Stimulated activated CD4-positive, alpha-beta T cell treated with anti-CD3 and anti-CD28 coated beads, Interleukin-2, amount 100 ng/mL, for 4 hours (primary cell): Measurements from ENCODE around the gene PRTN3.

Experiments
- DNase-seq: peaks from one replicate; pipeline ENCODE4 v3.0.0-alpha.2; 2020; ENCODE audit warnings: low read depth

Gene PRTN3

GRCh38 chr19:803686-804418 is 36.9 kb upstream of the PRTN3 start:
- no peak for DNase-seq

GRCh38 chr19:804419-805165 is 36.2 kb upstream of the PRTN3 start:
- no peak for DNase-seq

GRCh38 chr19:805166-805551 is 35.6 kb upstream of the PRTN3 start:
- no peak for DNase-seq

- DNase-seq, result no peak
Observed at GRCh38 chr19:805600-806550, 34.9 kb upstream of the PRTN3 start.

DNA sequence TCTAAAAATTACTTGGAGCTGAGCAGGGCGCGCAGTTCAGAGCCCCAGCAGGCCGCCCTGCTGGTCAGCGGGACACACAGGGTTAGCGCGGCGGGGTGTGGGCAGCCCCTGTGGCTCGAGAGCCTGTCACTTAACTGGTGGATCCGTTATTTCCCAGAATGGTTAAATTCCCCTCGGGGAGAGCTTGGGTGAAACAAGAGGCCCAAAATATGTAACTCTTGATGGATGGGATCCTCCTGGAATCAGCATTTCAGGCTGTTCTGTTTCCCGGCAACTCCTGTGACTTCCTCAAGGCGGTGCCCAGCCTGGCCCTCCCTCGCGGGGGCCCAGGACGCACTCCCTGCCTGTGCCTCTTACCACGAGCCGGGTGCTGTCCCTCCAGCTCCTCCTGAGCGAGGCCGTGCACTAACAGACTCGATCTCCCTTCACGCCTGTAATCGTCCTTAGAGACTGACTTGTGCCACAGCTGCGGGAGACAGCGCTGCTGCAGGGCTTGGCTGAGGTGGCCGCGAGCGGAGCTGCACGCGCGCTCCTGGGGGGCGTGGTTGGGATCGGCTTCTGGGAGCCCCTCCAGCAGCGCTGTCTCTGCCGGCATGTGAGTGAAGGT is 33.9 kb upstream of the PRTN3 start:
- no peak for DNase-seq

- no peak for DNase-seq
Observed at GRCh38 chr19:807627-808422, 33.0 kb upstream of the PRTN3 start.

DNA sequence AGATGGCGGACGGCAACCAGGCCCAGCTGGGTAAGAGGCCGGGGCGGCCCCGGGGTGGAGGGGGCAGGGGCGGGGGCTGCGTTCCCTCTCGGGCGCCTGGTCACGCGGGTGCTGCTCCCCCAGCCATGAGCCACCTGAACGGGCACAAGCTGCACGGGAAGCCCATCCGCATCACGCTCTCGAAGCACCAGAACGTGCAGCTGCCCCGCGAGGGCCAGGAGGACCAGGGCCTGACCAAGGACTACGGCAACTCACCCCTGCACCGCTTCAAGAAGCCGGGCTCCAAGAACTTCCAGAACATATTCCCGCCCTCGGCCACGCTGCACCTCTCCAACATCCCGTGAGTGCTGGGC is 32.4 kb upstream of the PRTN3 start:
- no peak for DNase-seq

GRCh38 chr19:810077-810855 is 30.5 kb upstream of the PRTN3 start:
- no peak for DNase-seq

DNA sequence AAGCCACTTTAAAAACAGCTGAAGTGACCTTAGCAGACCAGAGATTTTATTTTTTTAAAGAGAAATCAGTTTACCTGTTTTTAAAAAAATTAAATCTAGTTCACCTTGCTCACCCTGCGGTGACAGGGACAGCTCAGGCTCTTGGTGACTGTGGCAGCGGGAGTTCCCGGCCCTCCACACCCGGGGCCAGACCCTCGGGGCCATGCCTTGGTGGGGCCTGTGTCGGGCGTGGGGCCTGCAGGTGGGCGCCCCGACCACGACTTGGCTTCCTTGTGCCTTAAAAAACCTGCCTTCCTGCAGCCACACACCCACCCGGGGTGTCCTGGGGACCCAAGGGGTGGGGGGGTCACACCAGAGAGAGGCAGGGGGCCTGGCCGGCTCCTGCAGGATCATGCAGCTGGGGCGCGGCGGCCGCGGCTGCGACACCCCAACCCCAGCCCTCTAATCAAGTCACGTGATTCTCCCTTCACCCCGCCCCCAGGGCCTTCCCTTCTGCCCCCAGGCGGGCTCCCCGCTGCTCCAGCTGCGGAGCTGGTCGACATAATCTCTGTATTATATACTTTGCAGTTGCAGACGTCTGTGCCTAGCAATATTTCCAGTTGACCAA is 29.8 kb upstream of the PRTN3 start:
- no peak for DNase-seq

GRCh38 chr19:811506-812048 is 29.2 kb upstream of the PRTN3 start:
- DNase-seq, result no peak

DNA sequence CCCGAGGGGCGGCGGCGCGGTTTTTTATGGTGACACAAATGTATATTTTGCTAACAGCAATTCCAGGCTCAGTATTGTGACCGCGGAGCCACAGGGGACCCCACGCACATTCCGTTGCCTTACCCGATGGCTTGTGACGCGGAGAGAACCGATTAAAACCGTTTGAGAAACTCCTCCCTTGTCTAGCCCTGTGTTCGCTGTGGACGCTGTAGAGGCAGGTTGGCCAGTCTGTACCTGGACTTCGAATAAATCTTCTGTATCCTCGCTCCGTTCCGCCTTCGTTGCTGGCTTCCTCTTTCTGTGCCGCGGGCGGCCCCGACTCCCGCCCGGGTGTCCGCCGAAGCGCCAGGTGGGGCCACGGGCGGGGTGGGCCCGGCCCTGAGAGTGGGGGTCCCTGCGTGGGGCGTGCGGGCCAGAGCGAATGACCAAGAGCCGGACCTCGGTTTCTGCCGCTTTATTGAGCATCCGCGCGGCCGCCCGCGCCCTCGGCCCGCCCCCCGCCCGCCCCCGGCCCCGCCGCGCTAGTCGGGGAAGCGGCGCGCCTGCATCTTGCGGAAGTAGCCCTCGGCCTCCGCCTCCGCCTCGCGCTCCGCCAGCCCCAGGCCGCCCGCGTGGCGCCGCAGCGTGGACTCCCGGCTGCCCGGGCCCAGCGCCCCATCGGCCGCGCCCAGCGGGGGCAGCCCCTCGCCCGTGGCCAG is 28.6 kb upstream of the PRTN3 start:
- no peak for DNase-seq

DNA sequence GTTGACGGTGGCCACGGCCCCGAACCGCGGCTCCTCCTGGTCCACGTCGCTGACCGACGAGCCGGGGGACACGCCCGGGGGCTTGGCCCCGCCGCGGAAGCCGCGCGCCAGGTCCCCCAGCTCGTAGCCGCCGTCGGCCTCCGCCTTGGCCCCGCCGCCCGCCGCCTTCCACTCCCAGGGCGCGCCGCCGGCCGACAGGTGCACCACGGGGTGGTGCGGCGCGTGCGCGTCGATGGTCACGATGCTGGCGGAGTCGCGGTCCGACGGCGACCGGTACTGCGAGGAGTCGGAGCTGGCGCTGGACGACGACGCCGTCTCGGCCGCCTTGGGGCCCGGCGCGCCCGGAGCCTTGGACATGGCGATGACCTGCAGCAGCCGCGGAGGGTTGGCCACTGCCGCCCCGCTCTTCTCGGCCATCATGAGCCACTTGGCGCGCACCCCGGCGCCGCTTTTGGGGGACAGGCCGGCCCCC is 28.0 kb upstream of the PRTN3 start:
- no peak for DNase-seq

GRCh38 chr19:813219-814151 is 27.3 kb upstream of the PRTN3 start:
- DNase-seq, result no peak

GRCh38 chr19:814152-815078 is 26.4 kb upstream of the PRTN3 start:
- DNase-seq, result no peak

DNA sequence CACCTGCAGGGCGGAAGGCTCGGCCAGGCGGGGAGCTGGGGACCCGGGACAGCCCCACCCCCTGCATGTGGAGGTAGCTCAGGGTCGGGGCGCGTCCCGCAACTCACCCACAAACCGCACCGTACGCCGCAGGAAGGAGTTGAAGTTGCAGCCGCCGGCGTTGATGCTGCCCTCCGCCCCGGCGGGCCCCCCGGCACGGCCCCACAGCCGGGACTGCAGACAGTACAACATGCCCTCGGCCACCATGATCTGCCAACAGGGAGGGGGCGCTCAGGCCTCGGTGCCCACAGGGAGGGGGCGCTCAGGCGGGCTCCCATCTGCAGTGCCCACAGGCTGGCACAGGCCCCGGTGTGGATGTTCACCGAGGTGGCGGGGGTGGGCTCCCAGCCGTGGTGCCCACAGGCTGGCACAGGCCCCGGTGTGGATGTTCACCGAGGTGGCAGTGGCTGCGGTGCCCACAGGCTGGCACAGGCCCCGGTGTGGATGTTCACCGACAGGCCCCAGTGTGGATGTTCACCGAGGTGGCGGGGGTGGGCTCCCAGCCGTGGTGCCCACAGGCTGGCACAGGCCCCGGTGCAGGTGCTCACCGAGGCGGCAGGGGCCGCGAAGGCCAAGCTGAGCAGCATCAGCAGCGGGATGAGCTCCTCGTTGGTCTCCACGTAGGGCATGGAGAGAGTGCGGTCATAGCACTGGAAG is 25.6 kb upstream of the PRTN3 start:
- DNase-seq, result no peak

DNA sequence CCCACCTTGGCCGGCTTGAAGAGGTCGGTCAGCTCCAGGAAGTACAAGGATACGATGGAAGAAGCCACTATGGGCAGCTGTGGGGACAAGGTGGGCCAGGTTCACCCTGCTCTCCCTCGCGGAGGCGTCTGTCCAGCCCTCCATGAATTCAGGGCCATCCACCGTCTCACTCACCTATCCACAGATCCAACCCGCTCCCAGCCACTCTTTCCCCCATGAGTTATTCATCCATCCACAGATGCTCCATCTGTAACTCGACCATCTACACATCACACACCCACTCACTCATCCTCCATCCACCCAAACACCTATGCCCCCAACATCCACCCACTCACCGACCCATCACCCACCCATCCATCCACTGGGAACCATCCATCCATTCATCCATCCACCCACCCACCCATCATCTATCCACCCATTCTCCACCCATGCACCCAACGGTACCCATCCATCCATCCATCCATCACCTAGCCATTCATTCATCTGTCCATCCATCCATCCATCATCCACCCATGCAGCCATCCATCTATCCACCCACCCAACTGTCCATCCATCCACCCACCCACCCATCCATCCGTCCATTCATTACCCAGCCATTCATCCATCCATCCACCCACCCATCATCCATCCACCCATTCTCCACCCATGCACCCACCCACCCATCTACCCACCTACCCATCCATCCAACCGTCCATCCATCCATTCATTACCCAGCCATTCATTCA is 24.9 kb upstream of the PRTN3 start:
- DNase-seq, result no peak
